Stomach (tissue), 4 donors: ENCODE data around the gene HMGCS1.

Experiments
- EP300 ChIP-seq: sonication (generic); formaldehyde crosslinking; IDR thresholded peaks from one replicate; pipeline ENCODE4 v1.6.1; 2017; ENCODE audit warnings: antibody characterized with exemption
- POLR2A ChIP-seq, 4 donors: fragments of 450-650 bp; IDR thresholded peaks; one replicate each; pipeline ENCODE4 v1.6.1; 2016; ENCODE audit warnings: antibody characterized with exemption in 4 of 4, control low read depth in 2 of 4, mild to moderate bottlenecking in 1 of 4, moderate library complexity in 1 of 4
- POLR2AphosphoS5 ChIP-seq, 3 donors: sonication (generic); formaldehyde crosslinking; IDR thresholded peaks; one replicate each; pipeline ENCODE4 v1.6.1; 2016; ENCODE audit warnings: antibody characterized with exemption in 3 of 3
- TF ChIP-seq, protein P1 (sequence below), 7 experiments: fragments of 450-650 bp in 4 of 7; fragments of 200-600 bp in 3 of 7; sonication (generic) in 3 of 7; IDR thresholded peaks; one replicate each; pipeline ENCODE4 v1.5.1; 2016 to 2019; ENCODE audit warnings: antibody characterized with exemption in 7 of 7, control low read depth in 2 of 7, mild to moderate bottlenecking in 1 of 7

GRCh38 chr5:43335681-43336080, 22.5 kb upstream of the HMGCS1 start:
- TF ChIP-seq, protein P1, sequence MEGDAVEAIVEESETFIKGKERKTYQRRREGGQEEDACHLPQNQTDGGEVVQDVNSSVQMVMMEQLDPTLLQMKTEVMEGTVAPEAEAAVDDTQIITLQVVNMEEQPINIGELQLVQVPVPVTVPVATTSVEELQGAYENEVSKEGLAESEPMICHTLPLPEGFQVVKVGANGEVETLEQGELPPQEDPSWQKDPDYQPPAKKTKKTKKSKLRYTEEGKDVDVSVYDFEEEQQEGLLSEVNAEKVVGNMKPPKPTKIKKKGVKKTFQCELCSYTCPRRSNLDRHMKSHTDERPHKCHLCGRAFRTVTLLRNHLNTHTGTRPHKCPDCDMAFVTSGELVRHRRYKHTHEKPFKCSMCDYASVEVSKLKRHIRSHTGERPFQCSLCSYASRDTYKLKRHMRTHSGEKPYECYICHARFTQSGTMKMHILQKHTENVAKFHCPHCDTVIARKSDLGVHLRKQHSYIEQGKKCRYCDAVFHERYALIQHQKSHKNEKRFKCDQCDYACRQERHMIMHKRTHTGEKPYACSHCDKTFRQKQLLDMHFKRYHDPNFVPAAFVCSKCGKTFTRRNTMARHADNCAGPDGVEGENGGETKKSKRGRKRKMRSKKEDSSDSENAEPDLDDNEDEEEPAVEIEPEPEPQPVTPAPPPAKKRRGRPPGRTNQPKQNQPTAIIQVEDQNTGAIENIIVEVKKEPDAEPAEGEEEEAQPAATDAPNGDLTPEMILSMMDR (IDR thresholded peaks at IDR 0.05), result no peak
- no peak for TF ChIP-seq POLR2A (IDR thresholded peaks at IDR 0.05)
- TF ChIP-seq EP300, result no peak
- no peak for TF ChIP-seq POLR2AphosphoS5 (IDR thresholded peaks at IDR 0.05)
